A549 treated with AZD9567 at 1 μM for 4 hours (cell line): ENCODE data around the gene OR5H2. TPM values are rescaled to one million over a fixed set of nuclear protein-coding genes. Genes with fewer than 3 reads are reported as not detected.

Source experiments
- total RNA-seq: library from RNA; stranded (reverse); fragments of 200-300 nt; extraction: Qiagen RNA extraction; gene quantifications from 5 replicates; pipeline ENCODE4 v1.2.3, GENCODE V29; 2022; ENCODE audit not compliant: insufficient read depth

The OR5H2 gene
- total RNA-seq = not detected in 5 replicates

DNA sequence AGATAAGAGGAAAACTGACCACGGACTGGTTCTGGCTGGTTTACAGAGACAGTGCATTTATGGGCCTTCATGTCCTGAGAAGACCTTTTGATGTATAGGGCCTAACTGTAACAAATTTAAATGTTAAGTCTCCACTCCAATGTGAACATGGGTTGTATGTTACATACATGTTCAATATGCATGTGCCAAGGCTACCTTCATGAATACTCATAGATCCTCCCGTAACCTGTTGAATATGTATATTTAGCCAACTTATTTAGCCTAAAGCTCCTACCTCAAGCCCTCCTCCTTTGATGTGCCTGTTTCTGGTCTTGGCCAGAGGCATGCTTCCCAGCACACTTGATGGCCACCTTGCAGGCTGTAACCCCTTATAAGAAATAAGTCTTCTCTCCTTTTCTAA is at the start of gene OR5H2:
Gene OR5H2, plus strand, starts transcription at position 301 of the 400 bp plus-strand sequence. CDS start 398 bp downstream, outside the sequence.

DNA sequence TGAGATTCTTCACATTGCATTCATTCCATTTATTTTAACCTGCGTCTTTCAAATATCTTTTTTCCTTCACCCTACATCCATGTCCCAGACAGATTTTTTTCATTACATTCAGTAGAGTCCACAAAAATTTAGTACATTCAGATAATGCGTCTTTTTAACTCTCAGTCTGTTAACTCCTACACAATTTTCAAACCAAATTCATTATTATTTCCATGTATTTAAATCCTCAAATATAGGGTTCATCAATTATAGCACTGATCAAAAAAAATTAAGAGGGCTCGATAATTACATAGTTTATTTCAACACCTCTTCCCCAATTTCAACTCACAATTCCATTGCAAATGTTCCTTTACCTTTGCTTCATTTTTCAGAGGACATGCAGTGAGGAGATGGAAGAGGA is 18.4 kb upstream of the OR5H2 start, which contains the start of gene OR5H6:
Gene OR5H6, plus strand, starts transcription at position 301 of the 400 bp plus-strand sequence. Its CDS starts 89 bp downstream, at position 390.

Other genes with a start within 250 kb of the OR5H2 start
- gene GABRR3, start 247.2 kb upstream of the OR5H2 start, total RNA-seq = not detected in 5 replicates
- not detected in 5 replicates for gene OR5AC2, start 195.3 kb upstream of the OR5H2 start, total RNA-seq
- not detected in 5 replicates for gene OR5H1, start 151.8 kb upstream of the OR5H2 start, total RNA-seq
- gene OR5H14, start 135.0 kb upstream of the OR5H2 start, total RNA-seq = not detected in 5 replicates
- gene OR5H15, start 115.8 kb upstream of the OR5H2 start, total RNA-seq = not detected in 5 replicates
- gene OR5H6, start 18.3 kb upstream of the OR5H2 start, total RNA-seq = not detected in 5 replicates
- gene OR5K4, start 71.3 kb downstream of the OR5H2 start, total RNA-seq = not detected in 5 replicates
- not detected in 5 replicates for gene OR5K3, start 108.2 kb downstream of the OR5H2 start, total RNA-seq
- not detected in 5 replicates for gene OR5K1, start 180.7 kb downstream of the OR5H2 start, total RNA-seq
- not detected in 5 replicates for gene OR5K2, start 215.2 kb downstream of the OR5H2 start, total RNA-seq
- gene CLDND1, start 240.4 kb downstream of the OR5H2 start, total RNA-seq = 48.7 to 66.7 TPM (median 56.1 TPM) in 5 replicates
- gene GPR15, start 249.5 kb downstream of the OR5H2 start, total RNA-seq = not detected in 5 replicates